Muscle layer of colon (tissue), 2 donors: Measurements from ENCODE around the gene HOXD3.

Experiments
- H3K27ac ChIP-seq: one replicate; pipeline ENCODE4 v1.7.0; 2013; ENCODE audit warnings: low read depth, mild to moderate bottlenecking, low read length, moderate library complexity
- H3K27me3 ChIP-seq, 2 donors: one replicate each; pipeline ENCODE4 v1.7.0; 2013; ENCODE audit warnings: low read length in 2 of 2, mild to moderate bottlenecking in 2 of 2; ENCODE audit not compliant: insufficient read depth in 2 of 2, control insufficient read depth in 1 of 2
- H3K36me3 ChIP-seq: one replicate; pipeline ENCODE4 v1.7.0; 2013; ENCODE audit warnings: mild to moderate bottlenecking, low read length; ENCODE audit not compliant: insufficient read depth
- H3K4me1 ChIP-seq: one replicate; pipeline ENCODE4 v1.7.0; 2013; ENCODE audit warnings: mild to moderate bottlenecking, low read length; ENCODE audit not compliant: insufficient read depth
- H3K4me3 ChIP-seq, 2 donors: one replicate each; pipeline ENCODE4 v1.7.0; 2013; ENCODE audit warnings: low read length in 2 of 2, low read depth in 1 of 2, mild to moderate bottlenecking in 1 of 2, moderate library complexity in 1 of 2
- H3K9ac ChIP-seq: one replicate; pipeline ENCODE4 v1.7.0; 2013; ENCODE audit warnings: low read length
- H3K9me3 ChIP-seq: one replicate; pipeline ENCODE4 v1.7.0; 2013; ENCODE audit warnings: mild to moderate bottlenecking, low read length
- donor health status: abdominal sarcoma.
- donor health status: Adenocarcinoma of cecum.

Gene HOXD3

DNA sequence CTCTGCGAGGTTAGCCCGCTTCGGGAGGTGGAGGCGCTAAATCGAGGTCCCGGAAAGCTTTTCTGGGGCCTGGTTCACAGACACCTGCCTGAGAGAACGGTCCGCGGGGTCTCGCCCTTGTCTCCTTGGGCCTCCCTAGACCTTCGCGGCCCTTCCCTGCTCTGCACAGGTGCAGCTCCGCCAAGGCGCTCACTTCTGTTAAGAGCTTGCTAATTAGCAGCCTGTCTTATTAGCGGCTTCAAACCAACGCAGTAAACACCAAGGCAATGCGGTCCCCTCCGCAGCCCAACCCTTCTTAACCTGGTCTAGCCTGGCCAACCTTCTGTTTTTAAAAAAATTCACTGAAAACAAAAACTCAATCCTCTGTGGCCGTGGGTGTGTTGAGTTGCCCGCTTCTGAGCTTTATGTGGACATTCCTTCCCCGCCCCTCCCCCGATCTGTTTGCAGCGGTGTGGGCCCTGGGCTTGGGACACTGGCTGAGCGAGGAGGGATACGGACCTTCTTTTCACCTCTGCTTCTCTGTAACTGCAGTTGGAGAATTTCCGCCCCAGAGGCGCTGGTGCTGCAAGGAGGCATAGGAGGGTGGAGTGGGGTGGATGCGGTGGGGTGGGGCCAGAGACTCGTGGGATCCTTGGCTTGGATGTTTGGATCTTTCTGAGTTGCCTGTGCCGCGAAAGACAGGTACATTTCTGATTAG lies 9.2 kb upstream of the HOXD3 start:
- Histone ChIP-seq H3K27ac (no peak overlapping the region), H3K9ac (no peak overlapping the region), H3K9me3 (no peaks in the 10 kb centered on the region), H3K4me3 (no peak overlapping the region), H3K4me1 (peaks cover 25% of the 10 kb centered on the region), H3K27me3 (no peaks in the 10 kb centered on the region), H3K36me3 (peaks cover 20% of the 10 kb centered on the region)

GRCh38 chr2:176148751-176149421 lies 8.2 kb upstream of the HOXD3 start:
- Histone ChIP-seq H3K4me3 (no peak overlapping the region), H3K36me3 (peaks cover 29% of the 10 kb centered on the region), H3K4me1 (peaks cover 25% of the 10 kb centered on the region), H3K27me3 (no peaks in the 10 kb centered on the region), H3K9ac (no peak overlapping the region), H3K27ac (no peak overlapping the region), H3K9me3 (no peaks in the 10 kb centered on the region)

- no peak overlapping the region for H3K27ac ChIP-seq
- no peaks in the 10 kb centered on the region for H3K27me3 ChIP-seq
Observed at GRCh38 chr2:176149481-176149938, 7.6 kb upstream of the HOXD3 start.

DNA sequence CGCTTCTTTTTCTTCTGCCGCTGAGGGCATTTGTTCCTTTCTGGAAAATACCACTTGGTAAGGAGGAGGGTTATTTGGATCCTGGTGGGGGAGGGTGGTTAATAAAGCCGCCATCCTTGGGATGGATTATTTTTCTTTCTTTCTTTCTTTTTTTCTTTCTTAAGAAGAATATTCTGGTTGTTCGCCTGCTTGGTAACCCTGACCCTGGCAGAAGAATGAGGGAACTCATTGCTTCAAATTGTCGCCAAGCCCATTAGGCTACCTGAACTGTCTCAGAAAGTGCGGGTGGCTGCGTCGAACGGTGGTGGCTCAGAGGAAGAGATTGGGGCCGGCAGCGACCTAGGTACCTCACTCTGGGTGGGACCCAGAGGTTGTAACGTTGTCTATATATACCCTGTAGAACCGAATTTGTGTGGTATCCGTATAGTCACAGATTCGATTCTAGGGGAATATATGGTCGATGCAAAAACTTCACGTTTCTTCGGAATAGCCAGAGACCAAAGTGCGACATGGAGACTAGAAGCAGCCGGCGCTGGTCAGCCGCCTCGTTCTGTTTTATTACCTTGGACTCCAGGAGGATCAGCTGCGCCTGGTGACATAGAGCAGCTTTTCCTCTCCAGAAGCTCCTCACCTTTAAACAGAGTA lies 7.0 kb upstream of the HOXD3 start:
- H3K9ac ChIP-seq = no peak overlapping the region
- no peaks in the 10 kb centered on the region for H3K9me3 ChIP-seq
- peaks cover 41% of the 10 kb centered on the region for H3K36me3 ChIP-seq
- H3K27me3 ChIP-seq = no peaks in the 10 kb centered on the region
- no peak overlapping the region for H3K4me3 ChIP-seq
- no peak overlapping the region for H3K27ac ChIP-seq
- peaks cover 23% of the 10 kb centered on the region for H3K4me1 ChIP-seq

More at GRCh38 chr2:176149481-176149938, 7.6 kb upstream of the HOXD3 start:
- Histone ChIP-seq H3K4me3 (no peak overlapping the region), H3K4me1 (peaks cover 25% of the 10 kb centered on the region), H3K9ac (no peak overlapping the region), H3K36me3 (peaks cover 35% of the 10 kb centered on the region), H3K9me3 (no peaks in the 10 kb centered on the region)

DNA sequence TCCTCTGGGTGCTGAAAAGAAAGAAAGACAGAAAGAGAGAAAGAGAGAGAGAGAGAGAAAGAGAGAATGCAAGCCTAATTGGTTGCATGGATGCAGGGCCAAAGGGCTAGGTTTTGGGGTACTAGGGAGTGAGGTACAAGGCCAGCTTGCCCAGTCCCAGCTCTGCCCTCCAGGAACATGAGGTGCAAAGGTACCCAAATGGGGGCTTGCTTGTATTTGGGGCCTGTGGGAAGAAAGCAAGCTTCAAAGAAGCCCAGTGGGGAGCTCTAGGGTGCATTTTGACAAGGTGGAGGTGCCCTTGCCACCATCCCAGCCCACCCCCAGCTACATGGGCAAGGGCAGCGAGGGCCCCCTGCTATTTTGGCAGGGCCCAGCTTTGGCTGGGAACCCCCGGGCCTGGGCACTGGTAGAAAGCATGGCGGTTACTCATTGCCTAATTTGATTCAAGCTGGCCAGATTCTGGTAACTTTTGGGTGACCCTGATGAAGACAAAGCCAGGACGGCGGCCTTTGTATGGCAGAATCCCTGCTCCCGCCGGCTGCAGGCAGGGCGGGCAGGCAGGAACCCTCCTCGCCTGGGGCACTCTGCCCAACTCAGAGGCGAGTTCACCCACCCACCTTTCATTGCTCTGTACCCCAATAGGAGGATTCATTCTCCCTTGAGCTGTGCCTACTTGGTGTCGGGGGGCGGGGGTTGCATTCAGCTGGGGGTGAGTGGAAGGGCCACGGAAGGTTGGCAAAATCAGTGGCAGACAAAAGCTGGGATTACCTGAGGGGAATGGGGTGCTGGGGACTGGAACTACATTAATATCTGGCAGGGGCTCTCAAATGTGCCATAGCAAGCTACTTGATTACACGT lies 6.3 kb upstream of the HOXD3 start:
- H3K4me3 ChIP-seq = no peak overlapping the region
- H3K9me3 ChIP-seq = no peaks in the 10 kb centered on the region
- no peak overlapping the region for H3K9ac ChIP-seq
- H3K36me3 ChIP-seq = peaks cover 48% of the 10 kb centered on the region
- no peak overlapping the region for H3K27ac ChIP-seq
- H3K27me3 ChIP-seq = peaks cover 0 to 5% of the 10 kb centered on the region in 2 donors
- peaks cover 16% of the 10 kb centered on the region for H3K4me1 ChIP-seq

- Histone ChIP-seq H3K4me3 (no peak within 1 kb of the TSS), H3K4me1 (peaks cover 7% of the 10 kb centered on the region), H3K27me3 (peaks cover 0 to 11% of the 10 kb centered on the region in 2 donors), H3K27ac (no peak within 1 kb of the TSS), H3K9me3 (no peaks in the 10 kb centered on the region), H3K9ac (no peak within 1 kb of the TSS), H3K36me3 (peaks cover 49% of the 10 kb centered on the region)
Observed at GRCh38 chr2:176151442-176152287, 5.4 kb upstream of the HOXD3 start, which contains the start of gene HOXD4. TSS of gene HOXD4 (plus strand) at chr2:176151550. CDS start at chr2:176151634, 84 bp downstream.

DNA sequence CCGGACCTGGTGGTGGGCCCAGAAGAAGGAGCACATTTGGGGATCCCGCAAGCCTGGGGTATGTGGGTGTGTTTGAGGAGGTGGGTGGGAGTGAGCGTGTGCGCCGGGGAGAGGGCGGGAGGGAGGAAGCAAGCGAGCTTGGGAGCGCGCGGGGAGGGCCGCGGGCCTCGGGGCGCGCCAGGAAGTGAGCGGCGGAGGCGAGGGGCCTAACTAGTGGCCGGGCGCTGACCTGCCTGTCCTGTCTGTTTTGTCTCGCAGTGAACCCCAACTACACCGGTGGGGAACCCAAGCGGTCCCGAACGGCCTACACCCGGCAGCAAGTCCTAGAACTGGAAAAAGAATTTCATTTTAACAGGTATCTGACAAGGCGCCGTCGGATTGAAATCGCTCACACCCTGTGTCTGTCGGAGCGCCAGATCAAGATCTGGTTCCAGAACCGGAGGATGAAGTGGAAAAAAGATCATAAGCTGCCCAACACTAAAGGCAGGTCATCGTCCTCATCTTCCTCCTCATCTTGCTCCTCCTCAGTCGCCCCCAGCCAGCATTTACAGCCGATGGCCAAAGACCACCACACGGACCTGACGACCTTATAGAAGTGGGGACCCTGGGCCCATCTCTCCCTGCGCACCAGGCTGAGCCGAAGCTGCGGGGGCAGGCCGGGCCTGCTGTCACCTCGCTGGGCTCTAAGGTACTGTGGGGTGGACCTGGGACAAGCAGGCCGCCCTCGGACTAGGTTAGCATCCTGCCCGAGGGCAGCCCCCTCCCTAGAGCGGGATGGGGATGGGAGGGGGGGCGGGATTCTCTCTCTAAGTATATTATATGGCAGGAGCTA lies 4.5 kb upstream of the HOXD3 start:
- Histone ChIP-seq H3K9ac (no peak overlapping the region), H3K4me3 (no peak overlapping the region), H3K27me3 (peaks cover 0 to 20% of the 10 kb centered on the region in 2 donors)

GRCh38 chr2:176154576-176155252 lies 2.4 kb upstream of the HOXD3 start:
- no peak overlapping the region for H3K27ac ChIP-seq
- peaks cover 49% of the 10 kb centered on the region for H3K36me3 ChIP-seq
- no peaks in the 10 kb centered on the region for H3K4me1 ChIP-seq
- no peaks in the 10 kb centered on the region for H3K9me3 ChIP-seq
- H3K9ac ChIP-seq = no peak overlapping the region
- H3K4me3 ChIP-seq = no peak overlapping the region
- peaks cover 7 to 26% of the 10 kb centered on the region in 2 donors for H3K27me3 ChIP-seq

More for the DNA sequence above, 4.5 kb upstream of the HOXD3 start:
- Histone ChIP-seq H3K9me3 (no peaks in the 10 kb centered on the region), H3K36me3 (peaks cover 49% of the 10 kb centered on the region), H3K27ac (no peak overlapping the region), H3K4me1 (no peaks in the 10 kb centered on the region)

GRCh38 chr2:176155356-176156044 lies 1.6 kb upstream of the HOXD3 start:
- H3K9me3 ChIP-seq = no peaks in the 10 kb centered on the region
- no peak overlapping the region for H3K9ac ChIP-seq
- peaks cover under 1% of the 10 kb centered on the region for H3K4me1 ChIP-seq
- H3K27ac ChIP-seq = no peak overlapping the region
- no peak overlapping the region for H3K4me3 ChIP-seq
- peaks cover 7 to 34% of the 10 kb centered on the region in 2 donors for H3K27me3 ChIP-seq
- H3K36me3 ChIP-seq = peaks cover 42% of the 10 kb centered on the region
